ENCODE measurements around the gene DDX25. TPM values are rescaled to one million over a fixed set of nuclear protein-coding genes. Genes with fewer than 3 reads are reported as not detected.

DDX25 gene
- total RNA-seq, 3 donors from 2014 or later, result 0.05 to 0.54 TPM; not detected in 1

DNA sequence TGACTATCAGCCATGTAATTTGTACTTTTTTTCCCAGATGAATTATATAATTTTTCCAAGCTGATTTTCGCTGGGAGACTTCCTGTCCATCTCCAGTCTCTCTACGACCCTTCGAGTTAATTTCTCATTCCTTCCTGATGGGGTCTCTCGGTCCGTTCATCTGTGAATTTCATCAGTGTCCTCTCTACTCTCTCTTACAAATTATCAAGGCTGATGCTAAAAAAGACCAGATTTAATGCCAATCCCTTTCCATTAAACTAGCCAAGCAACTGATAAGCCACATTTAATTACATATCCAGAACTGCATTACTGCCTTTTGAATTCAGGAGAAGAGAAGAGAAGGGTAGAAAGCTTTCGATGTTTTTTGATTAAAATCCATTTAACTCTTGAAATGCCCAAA lies 67.3 kb downstream of the DDX25 start:
- Histone ChIP-seq H3K4me3 (no peak overlapping the region), H3K4me1 (ENCODE audit: low read depth) (no peaks in the 10 kb centered on the region), H3K9me3 (no peaks in the 10 kb centered on the region), H3K36me3 (ENCODE audit: low read depth) (no peaks in the 10 kb centered on the region)
- DNase-seq, result no peak
- intact Hi-C loops (cut with DNase I, micrococcal nuclease), result no loop called here
- ATAC-seq, result no peak
- TF ChIP-seq, protein P1, sequence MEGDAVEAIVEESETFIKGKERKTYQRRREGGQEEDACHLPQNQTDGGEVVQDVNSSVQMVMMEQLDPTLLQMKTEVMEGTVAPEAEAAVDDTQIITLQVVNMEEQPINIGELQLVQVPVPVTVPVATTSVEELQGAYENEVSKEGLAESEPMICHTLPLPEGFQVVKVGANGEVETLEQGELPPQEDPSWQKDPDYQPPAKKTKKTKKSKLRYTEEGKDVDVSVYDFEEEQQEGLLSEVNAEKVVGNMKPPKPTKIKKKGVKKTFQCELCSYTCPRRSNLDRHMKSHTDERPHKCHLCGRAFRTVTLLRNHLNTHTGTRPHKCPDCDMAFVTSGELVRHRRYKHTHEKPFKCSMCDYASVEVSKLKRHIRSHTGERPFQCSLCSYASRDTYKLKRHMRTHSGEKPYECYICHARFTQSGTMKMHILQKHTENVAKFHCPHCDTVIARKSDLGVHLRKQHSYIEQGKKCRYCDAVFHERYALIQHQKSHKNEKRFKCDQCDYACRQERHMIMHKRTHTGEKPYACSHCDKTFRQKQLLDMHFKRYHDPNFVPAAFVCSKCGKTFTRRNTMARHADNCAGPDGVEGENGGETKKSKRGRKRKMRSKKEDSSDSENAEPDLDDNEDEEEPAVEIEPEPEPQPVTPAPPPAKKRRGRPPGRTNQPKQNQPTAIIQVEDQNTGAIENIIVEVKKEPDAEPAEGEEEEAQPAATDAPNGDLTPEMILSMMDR (IDR thresholded peaks at IDR 0.05), result no peak

DNA sequence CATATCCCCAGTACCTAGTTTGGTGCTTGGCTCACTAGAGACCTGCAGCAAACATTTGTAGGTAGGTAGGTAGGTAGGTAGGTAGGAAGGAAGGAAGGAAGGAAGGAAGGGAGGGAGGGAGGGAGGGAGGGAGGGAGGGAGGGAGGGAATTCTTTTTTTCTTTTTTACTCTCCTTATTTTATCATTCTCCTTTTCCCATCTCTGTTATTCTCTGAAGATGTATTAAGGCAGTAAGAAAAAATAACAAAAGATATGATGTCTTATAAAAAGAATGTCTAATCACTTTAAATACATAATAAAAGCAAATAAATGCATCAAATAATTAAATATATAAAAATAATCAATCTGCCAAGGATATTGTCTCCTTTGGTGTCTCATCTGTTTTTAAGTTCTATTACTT lies 70.0 kb downstream of the DDX25 start:
- TF ChIP-seq, protein P1 (IDR thresholded peaks at IDR 0.05), result no peak
- DNase-seq (no peak), ATAC-seq (no peak)
- H3K9me3 ChIP-seq, result no peaks in the 10 kb centered on the region
- intact Hi-C loops (cut with DNase I, micrococcal nuclease), result no loop called here
- H3K36me3 ChIP-seq (ENCODE audit: low read depth), result no peaks in the 10 kb centered on the region
- no peaks in the 10 kb centered on the region for H3K4me1 ChIP-seq (ENCODE audit: low read depth)
- no peak overlapping the region for H3K4me3 ChIP-seq

DNA sequence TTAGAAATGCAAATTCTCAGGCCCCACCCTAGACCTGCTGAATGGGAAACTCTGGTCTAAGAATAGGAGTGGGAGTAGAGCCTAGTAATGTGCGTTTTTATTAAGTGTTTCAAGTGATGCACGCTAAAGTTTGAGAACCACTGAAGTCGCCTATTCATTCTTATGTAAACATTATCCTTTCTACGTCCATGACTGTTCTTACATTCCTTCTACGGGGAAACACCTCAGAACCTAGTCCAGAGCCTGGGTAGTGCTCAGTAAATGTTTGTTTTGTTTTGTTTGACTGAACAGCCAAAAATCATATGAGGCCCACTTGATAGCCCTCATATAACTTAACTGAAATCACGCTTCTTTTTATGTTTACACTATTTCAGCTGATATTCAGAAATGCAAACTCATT lies 71.3 kb downstream of the DDX25 start:
- DNase-seq, result no peak

DNA sequence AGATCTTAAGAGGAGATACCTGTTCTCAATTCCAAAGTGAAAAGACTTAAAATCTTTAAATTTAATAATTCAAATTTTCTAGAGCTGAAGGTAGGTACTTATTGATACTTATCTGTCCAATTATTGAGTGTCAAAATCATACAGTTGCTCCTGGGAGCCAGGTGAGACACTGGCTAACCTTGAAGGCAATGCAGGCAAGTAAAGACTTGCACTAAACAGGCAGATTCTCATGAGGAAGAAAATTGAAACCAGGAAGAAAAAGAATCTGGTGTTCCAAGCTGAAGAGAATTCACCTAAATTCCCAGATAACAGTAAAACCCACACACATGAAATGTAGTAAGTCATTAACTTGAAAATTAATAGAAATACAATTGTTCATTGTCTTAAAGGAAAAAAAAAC lies 71.8 kb downstream of the DDX25 start:
- no peak for ATAC-seq
- intact Hi-C loops (cut with DNase I, micrococcal nuclease), result no loop called here
- no peak overlapping the region for H3K4me3 ChIP-seq
- H3K36me3 ChIP-seq (ENCODE audit: low read depth), result no peaks in the 10 kb centered on the region
- DNase-seq, result no peak
- H3K4me1 ChIP-seq (ENCODE audit: low read depth), result no peaks in the 10 kb centered on the region
- H3K9me3 ChIP-seq, result no peaks in the 10 kb centered on the region
- TF ChIP-seq, protein P1 (IDR thresholded peaks at IDR 0.05), result no peak

More for the DNA sequence above, 71.3 kb downstream of the DDX25 start:
- intact Hi-C loops (cut with DNase I, micrococcal nuclease), result no loop called here
- Histone ChIP-seq H3K4me1 (ENCODE audit: low read depth) (no peaks in the 10 kb centered on the region), H3K36me3 (ENCODE audit: low read depth) (no peaks in the 10 kb centered on the region), H3K9me3 (no peaks in the 10 kb centered on the region), H3K4me3 (no peak overlapping the region)
- TF ChIP-seq, protein P1 (IDR thresholded peaks at IDR 0.05), result no peak
- ATAC-seq, result no peak

DNA sequence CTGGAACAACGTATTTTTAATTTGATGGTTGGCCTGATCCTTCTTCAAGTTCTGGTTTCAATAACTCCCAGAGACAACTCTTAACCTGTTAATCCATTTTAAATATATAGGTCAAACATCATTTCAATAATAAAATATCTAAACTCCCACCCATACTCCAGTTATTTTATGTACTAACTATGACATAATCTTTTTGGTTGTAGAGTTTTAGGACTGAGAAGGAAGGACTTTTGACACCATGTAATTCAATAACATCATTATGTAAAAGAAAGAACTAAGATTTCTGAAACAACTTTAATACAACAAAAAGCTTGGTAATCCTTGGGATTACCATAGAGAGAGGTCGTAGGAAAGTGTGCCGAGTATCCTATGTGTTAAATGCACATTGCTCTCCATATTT lies 73.0 kb downstream of the DDX25 start:
- Histone ChIP-seq H3K4me3 (no peak overlapping the region), H3K4me1 (ENCODE audit: low read depth) (no peaks in the 10 kb centered on the region), H3K9me3 (no peaks in the 10 kb centered on the region), H3K36me3 (ENCODE audit: low read depth) (no peaks in the 10 kb centered on the region)
- DNase-seq (no peak), ATAC-seq (no peak)
- intact Hi-C loops (cut with DNase I, micrococcal nuclease), result no loop called here
- TF ChIP-seq, protein P1 (IDR thresholded peaks at IDR 0.05), result no peak

DNA sequence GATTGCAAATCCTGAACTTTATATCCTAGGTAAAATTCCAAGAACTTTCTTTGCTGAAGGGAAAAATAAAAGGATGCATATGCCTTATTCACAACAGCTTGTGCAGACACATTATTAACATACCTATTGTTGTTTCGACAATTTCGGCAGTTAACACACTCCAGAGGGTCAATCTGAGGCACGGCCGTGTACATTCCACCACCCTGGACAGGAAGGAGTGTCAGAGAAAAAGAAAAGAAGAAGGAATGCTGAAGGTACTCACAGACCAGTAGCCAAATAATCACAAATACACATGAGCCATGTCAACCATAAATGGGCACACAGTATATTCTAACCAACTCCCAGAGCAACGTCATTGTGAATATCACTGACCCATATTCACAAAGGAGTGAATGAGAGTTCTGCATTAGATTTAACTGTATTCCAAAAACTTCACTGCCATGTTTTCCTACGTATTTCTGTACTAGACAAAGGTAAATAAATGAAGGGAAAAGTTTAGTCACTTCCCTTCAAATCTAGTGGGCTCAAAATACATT lies 73.9 kb downstream of the DDX25 start:
- Histone ChIP-seq H3K9me3 (no peaks in the 10 kb centered on the region), H3K4me1 (ENCODE audit: low read depth) (no peaks in the 10 kb centered on the region), H3K36me3 (ENCODE audit: low read depth) (no peaks in the 10 kb centered on the region), H3K4me3 (no peak overlapping the region)
- intact Hi-C loops (cut with DNase I, micrococcal nuclease), result no loop called here
- no peak for DNase-seq
- TF ChIP-seq, protein P1 (IDR thresholded peaks at IDR 0.05), result no peak
- ATAC-seq, result no peak

Data from mucosa of descending colon (tissue), 3 donors.